Choroid plexus epithelial cell (primary cell): ENCODE data around the gene CNDP1.
A peak's percentile ranks its signal among the peaks of the same experiment; 100 is the strongest.

Experiments
- DNase-seq: peaks from one replicate; pipeline ENCODE4 v3.0.0-alpha.2; 2010; ENCODE audit warnings: low read depth
- H3K4me3 ChIP-seq: 2 replicates; pipeline ENCODE4 v1.5.1; 2011; ENCODE audit warnings: low read depth, mild to moderate bottlenecking, control low read depth, low read length, moderate library complexity
- TF ChIP-seq, protein P1 (sequence below): conservative IDR thresholded peaks from 2 replicates; pipeline ENCODE4 v1.5.1; 2011; ENCODE audit warnings: low read depth, mild to moderate bottlenecking, control low read depth, inconsistent platforms, low read length, moderate library complexity

Gene CNDP1

DNA sequence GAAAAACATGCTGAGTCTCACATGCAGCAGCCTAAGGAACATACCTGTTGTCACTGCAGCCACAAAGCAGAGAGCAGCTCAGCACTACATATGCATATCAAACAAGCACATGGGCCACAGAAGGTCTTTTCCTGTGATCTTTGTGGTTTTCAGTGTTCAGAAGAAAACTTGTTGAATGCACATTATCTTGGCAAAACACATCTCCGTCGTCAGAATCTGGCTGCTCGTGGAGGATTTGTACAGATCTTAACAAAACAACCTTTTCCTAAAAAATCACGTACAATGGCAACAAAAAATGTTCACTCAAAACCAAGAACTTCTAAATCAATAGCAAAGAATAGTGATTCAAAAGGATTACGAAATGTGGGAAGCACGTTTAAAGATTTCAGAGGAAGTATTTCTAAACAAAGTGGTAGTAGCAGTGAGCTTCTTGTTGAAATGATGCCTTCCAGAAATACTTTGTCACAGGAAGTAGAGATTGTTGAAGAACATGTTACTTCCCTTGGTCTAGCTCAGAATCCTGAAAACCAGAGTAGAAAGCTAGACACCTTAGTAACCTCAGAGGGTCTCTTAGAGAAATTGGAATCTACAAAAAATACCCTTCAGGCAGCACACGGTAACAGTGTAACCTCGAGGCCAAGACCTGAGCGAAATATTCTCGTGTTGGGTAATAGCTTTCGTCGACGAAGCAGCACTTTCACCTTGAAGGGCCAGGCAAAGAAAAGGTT is 97.5 kb downstream of the CNDP1 start:
- peak overlapping the region; percentile 17 for H3K4me3 ChIP-seq
- DNase-seq, result peak; percentile 87
- TF ChIP-seq, protein P1, sequence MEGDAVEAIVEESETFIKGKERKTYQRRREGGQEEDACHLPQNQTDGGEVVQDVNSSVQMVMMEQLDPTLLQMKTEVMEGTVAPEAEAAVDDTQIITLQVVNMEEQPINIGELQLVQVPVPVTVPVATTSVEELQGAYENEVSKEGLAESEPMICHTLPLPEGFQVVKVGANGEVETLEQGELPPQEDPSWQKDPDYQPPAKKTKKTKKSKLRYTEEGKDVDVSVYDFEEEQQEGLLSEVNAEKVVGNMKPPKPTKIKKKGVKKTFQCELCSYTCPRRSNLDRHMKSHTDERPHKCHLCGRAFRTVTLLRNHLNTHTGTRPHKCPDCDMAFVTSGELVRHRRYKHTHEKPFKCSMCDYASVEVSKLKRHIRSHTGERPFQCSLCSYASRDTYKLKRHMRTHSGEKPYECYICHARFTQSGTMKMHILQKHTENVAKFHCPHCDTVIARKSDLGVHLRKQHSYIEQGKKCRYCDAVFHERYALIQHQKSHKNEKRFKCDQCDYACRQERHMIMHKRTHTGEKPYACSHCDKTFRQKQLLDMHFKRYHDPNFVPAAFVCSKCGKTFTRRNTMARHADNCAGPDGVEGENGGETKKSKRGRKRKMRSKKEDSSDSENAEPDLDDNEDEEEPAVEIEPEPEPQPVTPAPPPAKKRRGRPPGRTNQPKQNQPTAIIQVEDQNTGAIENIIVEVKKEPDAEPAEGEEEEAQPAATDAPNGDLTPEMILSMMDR, result no peak

- no peak for DNase-seq
- H3K4me3 ChIP-seq, result no peak overlapping the region
- TF ChIP-seq, protein P1, result no peak
Measured at GRCh38 chr18:74632351-74632679, 98.0 kb downstream of the CNDP1 start.

GRCh38 chr18:74632856-74633255 is 98.6 kb downstream of the CNDP1 start:
- TF ChIP-seq, protein P1, result no peak
- DNase-seq, result no peak
- H3K4me3 ChIP-seq, result no peak overlapping the region

DNA sequence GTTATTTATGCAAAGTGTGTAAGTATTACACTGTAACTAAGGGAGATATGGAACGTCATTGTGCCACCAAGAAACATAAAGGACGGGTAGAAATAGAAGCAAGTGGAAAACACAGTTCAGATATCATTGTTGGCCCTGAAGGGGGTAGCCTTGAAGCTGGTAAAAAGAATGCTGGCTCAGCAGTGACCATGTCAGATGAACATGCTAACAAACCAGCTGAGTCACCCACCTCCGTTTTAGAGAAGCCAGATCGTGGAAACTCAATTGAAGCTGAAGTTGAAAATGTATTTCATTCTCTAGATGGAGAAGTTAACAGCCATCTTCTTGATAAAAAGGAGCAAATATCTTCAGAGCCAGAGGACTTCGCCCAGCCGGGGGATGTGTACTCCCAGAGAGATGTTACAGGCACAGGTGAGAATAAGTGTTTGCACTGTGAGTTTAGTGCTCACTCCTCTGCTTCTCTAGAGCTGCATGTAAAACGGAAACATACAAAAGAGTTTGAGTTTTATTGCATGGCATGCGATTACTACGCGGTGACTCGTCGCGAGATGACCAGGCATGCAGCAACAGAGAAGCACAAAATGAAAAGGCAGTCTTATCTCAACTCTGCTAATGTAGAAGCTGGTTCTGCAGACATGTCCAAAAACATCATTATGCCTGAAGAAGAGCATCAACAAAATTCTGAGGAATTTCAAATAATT is 99.5 kb downstream of the CNDP1 start:
- H3K4me3 ChIP-seq, result no peak overlapping the region
- no peak for DNase-seq
- TF ChIP-seq, protein P1, result no peak

DNA sequence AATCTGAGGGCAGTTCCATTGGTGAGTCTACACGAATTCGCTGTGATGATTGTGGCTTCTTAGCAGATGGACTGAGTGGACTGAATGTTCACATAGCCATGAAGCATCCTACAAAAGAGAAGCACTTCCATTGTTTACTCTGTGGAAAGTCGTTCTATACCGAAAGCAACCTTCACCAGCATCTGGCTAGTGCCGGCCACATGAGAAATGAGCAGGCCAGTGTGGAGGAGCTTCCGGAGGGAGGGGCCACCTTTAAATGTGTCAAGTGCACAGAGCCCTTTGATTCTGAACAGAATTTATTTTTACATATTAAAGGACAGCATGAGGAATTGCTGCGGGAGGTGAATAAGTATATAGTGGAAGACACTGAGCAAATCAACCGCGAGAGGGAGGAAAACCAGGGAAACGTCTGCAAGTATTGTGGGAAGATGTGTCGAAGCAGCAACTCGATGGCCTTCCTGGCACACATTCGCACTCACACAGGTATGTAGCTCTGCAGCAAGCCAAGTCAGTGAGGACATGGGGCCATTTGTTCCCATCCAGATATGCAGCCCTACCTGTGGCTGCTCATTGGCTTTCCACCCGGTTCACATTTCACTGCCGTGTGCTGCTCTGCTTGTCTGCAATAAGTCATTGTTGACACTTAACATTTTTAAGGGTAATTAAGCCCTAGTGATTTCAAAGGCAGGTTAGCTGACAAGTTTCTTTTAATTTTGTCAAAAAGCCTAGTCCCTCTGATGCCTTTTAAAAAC is 101.1 kb downstream of the CNDP1 start:
- no peak overlapping the region for H3K4me3 ChIP-seq
- TF ChIP-seq, protein P1, result no peak
- no peak for DNase-seq
